Lung (tissue), 12 donors: Measurements from ENCODE around the gene TMEM185B. TPM values are rescaled to one million over a fixed set of nuclear protein-coding genes. Genes with fewer than 3 reads are reported as not detected.

Source experiments
- ATAC-seq: fragments of 200-7000 bp; cut with Tn5 transposase; one replicate; pipeline ENCODE4 v1.9.1; 2020; ENCODE audit warnings: moderate number of reproducible peaks; ENCODE audit not compliant: insufficient read depth, low FRiP score
- DNase-seq, 3 donors: peaks; one replicate each; pipeline ENCODE4 v3.0.0-alpha.2; 2013 to 2017
- H3K27ac ChIP-seq, 2 donors: one replicate each; pipeline ENCODE4 v1.5.1; 2013; ENCODE audit warnings: mild to moderate bottlenecking in 2 of 2, moderate library complexity in 2 of 2, control low read depth in 1 of 2, inconsistent platforms in 1 of 2, low read depth in 1 of 2, low read length in 1 of 2
- H3K27me3 ChIP-seq, 3 donors: one replicate each; pipeline ENCODE4 v1.5.1; 2013; ENCODE audit warnings: low read length in 2 of 3; ENCODE audit not compliant: control insufficient read depth in 3 of 3, insufficient read depth in 3 of 3
- H3K36me3 ChIP-seq, 4 donors: one replicate each; pipeline ENCODE4 v1.5.1; 2013; ENCODE audit warnings: low read length in 4 of 4, mild to moderate bottlenecking in 1 of 4, moderate library complexity in 1 of 4; ENCODE audit not compliant: control insufficient read depth in 4 of 4, insufficient read depth in 4 of 4
- H3K4me1 ChIP-seq, 5 donors: one replicate each; pipeline ENCODE4 v1.5.1; 2013; ENCODE audit warnings: low read length in 5 of 5, mild to moderate bottlenecking in 2 of 5, moderate library complexity in 1 of 5; ENCODE audit not compliant: control insufficient read depth in 5 of 5, insufficient read depth in 5 of 5
- H3K4me3 ChIP-seq: one replicate; pipeline ENCODE4 v1.5.1; 2013; ENCODE audit warnings: mild to moderate bottlenecking, control low read depth, moderate library complexity
- H3K9ac ChIP-seq, 2 donors: one replicate each; pipeline ENCODE4 v1.5.1; 2013; ENCODE audit warnings: low read length in 2 of 2, control low read depth in 1 of 2; ENCODE audit not compliant: insufficient read depth in 1 of 2
- H3K9me3 ChIP-seq, 4 donors: one replicate each; pipeline ENCODE4 v1.5.1; 2013; ENCODE audit warnings: low read length in 3 of 4, mild to moderate bottlenecking in 1 of 4, moderate library complexity in 1 of 4; ENCODE audit not compliant: control insufficient read depth in 4 of 4, insufficient read depth in 3 of 4
- CTCF ChIP-seq: IDR thresholded peaks from 2 replicates; pipeline ENCODE4 v1.5.1; 2012; ENCODE audit warnings: mild to moderate bottlenecking; ENCODE audit errors: control extremely low read depth, extremely low read depth
- WGBS, 2 donors: extraction: QIAGEN DNeasy Blood & Tissue Kit; methylation state at CpG; one replicate each; pipeline ENCODE4 v1.1.7; 2013; 5-methylcytosine and 5-hydroxymethylcytosine counted together
- polyA plus RNA-seq, 2 donors: library from polyadenylated mRNA; stranded (reverse); fragments of 200-250 nt; gene quantifications; one replicate each; pipeline ENCODE4 v1.2.1, GENCODE V29; 2013
- total RNA-seq, 2 donors: library from RNA; depleted of rRNA in 1 of 2; stranded (reverse); fragments of >200 nt in 1 of 2; gene quantifications; one replicate each; pipeline ENCODE4 v1.2.1, GENCODE V29; 2014 to 2021
- donor health status: control.
- donor health status: control.
- donor health status: Bipolar disorder and iron deficiency.
- donor health status: healthy.
- donor health status: DM: yes; HTN: yes; CAD: no.

The TMEM185B gene
- total and polyA plus RNA-seq, 4 donors, result 6.5 to 35.2 (median 27.1) TPM

- Histone ChIP-seq H3K9me3 (peaks cover 0 to 14% (median 1%) of the 10 kb centered on the region in 4 donors), H3K36me3 (peaks cover 0 to 25% (median 8%) of the 10 kb centered on the region in 4 donors), H3K4me3 (no peak overlapping the region), H3K27ac (no peak overlapping the region), H3K4me1 (peaks cover 0 to 9% (median 3%) of the 10 kb centered on the region in 5 donors), H3K27me3 (no peaks in the 10 kb centered on the region), H3K9ac (no peak overlapping the region)
- no peak for TF ChIP-seq CTCF
- WGBS, 2 donors, result 91 to 95% methylated on average over 5 of the region's 5 CpGs
- no peak for DNase-seq
- no peak for ATAC-seq
Observed at GRCh38 chr2:120218181-120218580, 5.0 kb downstream of the TMEM185B start.

- WGBS, 2 donors, result 21 to 31% methylated on average over 10 of the region's 10 CpGs
- ATAC-seq (peak; percentile 27), DNase-seq (no peak)
- Histone ChIP-seq H3K27me3 (no peaks in the 10 kb centered on the region), H3K9ac (no peak overlapping the region), H3K4me3 (no peak overlapping the region), H3K4me1 (peaks cover 0 to 3% (median 0%) of the 10 kb centered on the region in 5 donors), H3K27ac (peak overlapping the region in 1 of 2 donors; percentile 5), H3K36me3 (no peaks in the 10 kb centered on the region), H3K9me3 (no peaks in the 10 kb centered on the region)
- no peak for TF ChIP-seq CTCF
Observed at GRCh38 chr2:120210270-120210693, 12.9 kb downstream of the TMEM185B start.

GRCh38 chr2:120209427-120210269 lies 13.6 kb downstream of the TMEM185B start:
- 56 to 65% methylated on average over 12 of the region's 12 CpGs for WGBS, 2 donors
- no peaks in the 10 kb centered on the region for H3K36me3 ChIP-seq
- H3K4me1 ChIP-seq, result peaks cover 0 to 3% (median 0%) of the 10 kb centered on the region in 5 donors
- no peaks in the 10 kb centered on the region for H3K27me3 ChIP-seq
- H3K9ac ChIP-seq, result no peak overlapping the region
- no peaks in the 10 kb centered on the region for H3K9me3 ChIP-seq
- TF ChIP-seq CTCF, result no peak
- ATAC-seq, result no peak
- no peak overlapping the region for H3K4me3 ChIP-seq
- no peak for DNase-seq
- peak overlapping the region in 1 of 2 donors; percentile 5 for H3K27ac ChIP-seq
